Nephron (organoid): Measurements from ENCODE around the gene PCDHGB4.
"Not testable (repeated sequence)": the region's sequence is repeated elsewhere in the genome, so short reads cannot be mapped to it uniquely, and the experiment has no call there.

Experiments used
- H3K27ac Mint-ChIP-seq, 3 experiments: 2 replicates each; pipeline ENCODE4 v1.8.0; 2020; ENCODE audit warnings: mixed read lengths in 3 of 3, mild to moderate bottlenecking in 2 of 3, moderate library complexity in 1 of 3
- H3K27me3 Mint-ChIP-seq: 2 replicates; pipeline ENCODE4 v1.8.0; 2021; ENCODE audit warnings: low read depth, mild to moderate bottlenecking, moderate library complexity, mixed read lengths
- H3K36me3 Mint-ChIP-seq: 2 replicates; pipeline ENCODE4 v1.8.0; 2020; ENCODE audit warnings: low read depth, mixed read lengths
- H3K4me1 Mint-ChIP-seq: 2 replicates; pipeline ENCODE4 v1.8.0; 2020; ENCODE audit warnings: mixed read lengths
- H3K4me3 Mint-ChIP-seq, 3 experiments: 2 replicates each; pipeline ENCODE4 v1.8.0; 2020; ENCODE audit warnings: mild to moderate bottlenecking in 3 of 3, mixed read lengths in 3 of 3, moderate library complexity in 2 of 3
- H3K9me3 Mint-ChIP-seq: 2 replicates; pipeline ENCODE4 v1.8.0; 2020; ENCODE audit warnings: mixed read lengths
- TF ChIP-seq, protein P1 (sequence below), 3 experiments: fragments of 200-600 bp; sonication (generic); IDR thresholded peaks; one replicate each; pipeline ENCODE4 v1.5.0; 2021; ENCODE audit warnings: antibody characterized with exemption in 3 of 3; ENCODE audit not compliant: unreplicated experiment in 3 of 3

PCDHGB4 gene

DNA sequence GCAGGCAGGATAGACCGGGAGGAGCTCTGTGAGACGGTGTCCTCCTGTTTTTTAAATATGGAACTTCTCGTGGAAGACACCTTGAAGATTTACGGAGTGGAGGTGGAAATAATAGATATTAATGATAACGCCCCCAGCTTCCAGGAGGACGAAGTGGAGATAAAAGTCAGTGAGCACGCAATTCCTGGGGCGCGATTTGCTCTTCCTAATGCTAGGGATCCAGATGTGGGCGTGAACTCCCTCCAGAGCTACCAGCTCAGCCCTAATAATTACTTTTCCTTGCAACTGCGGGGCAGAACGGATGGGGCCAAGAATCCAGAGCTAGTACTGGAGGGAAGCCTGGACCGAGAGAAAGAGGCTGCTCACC is 34.0 kb downstream of the PCDHGB4 start:
- H3K4me1 Mint-ChIP-seq: no peaks in the 10 kb centered on the region
- no peak overlapping the region for H3K27ac Mint-ChIP-seq
- no peak overlapping the region for H3K4me3 Mint-ChIP-seq
- peaks cover 84% of the 10 kb centered on the region for H3K9me3 Mint-ChIP-seq
- H3K27me3 Mint-ChIP-seq: peaks cover 15% of the 10 kb centered on the region
- TF ChIP-seq, protein P1, sequence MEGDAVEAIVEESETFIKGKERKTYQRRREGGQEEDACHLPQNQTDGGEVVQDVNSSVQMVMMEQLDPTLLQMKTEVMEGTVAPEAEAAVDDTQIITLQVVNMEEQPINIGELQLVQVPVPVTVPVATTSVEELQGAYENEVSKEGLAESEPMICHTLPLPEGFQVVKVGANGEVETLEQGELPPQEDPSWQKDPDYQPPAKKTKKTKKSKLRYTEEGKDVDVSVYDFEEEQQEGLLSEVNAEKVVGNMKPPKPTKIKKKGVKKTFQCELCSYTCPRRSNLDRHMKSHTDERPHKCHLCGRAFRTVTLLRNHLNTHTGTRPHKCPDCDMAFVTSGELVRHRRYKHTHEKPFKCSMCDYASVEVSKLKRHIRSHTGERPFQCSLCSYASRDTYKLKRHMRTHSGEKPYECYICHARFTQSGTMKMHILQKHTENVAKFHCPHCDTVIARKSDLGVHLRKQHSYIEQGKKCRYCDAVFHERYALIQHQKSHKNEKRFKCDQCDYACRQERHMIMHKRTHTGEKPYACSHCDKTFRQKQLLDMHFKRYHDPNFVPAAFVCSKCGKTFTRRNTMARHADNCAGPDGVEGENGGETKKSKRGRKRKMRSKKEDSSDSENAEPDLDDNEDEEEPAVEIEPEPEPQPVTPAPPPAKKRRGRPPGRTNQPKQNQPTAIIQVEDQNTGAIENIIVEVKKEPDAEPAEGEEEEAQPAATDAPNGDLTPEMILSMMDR (IDR thresholded peaks at IDR 0.05; ENCODE audit: unreplicated experiment in 3 of 3): no peak
- peaks cover 96% of the 10 kb centered on the region for H3K36me3 Mint-ChIP-seq

DNA sequence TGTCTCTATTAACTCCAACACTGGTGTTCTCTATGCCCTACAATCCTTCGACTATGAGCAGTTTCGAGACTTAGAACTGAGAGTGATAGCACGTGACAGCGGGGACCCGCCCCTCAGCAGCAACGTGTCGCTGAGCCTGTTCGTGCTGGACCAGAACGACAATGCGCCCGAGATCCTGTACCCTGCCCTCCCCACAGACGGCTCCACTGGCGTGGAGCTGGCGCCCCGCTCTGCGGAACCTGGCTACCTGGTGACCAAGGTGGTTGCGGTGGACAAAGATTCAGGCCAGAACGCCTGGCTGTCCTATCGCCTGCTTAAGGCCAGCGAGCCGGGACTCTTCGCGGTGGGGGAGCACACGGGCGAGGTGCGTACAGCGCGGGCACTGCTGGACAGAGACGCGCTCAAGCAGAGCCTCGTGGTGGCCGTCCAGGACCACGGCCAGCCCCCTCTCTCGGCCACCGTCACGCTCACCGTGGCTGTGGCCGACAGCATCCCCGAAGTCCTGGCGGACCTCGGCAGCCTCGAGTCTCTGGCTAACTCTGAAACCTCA is 35.3 kb downstream of the PCDHGB4 start:
- Mint-ChIP-seq H3K4me1 (no peaks in the 10 kb centered on the region), H3K27ac (no peak overlapping the region), H3K27me3 (peaks cover 15% of the 10 kb centered on the region), H3K4me3 (no peak overlapping the region), H3K9me3 (peaks cover 86% of the 10 kb centered on the region), H3K36me3 (peaks cover 98% of the 10 kb centered on the region)
- TF ChIP-seq, protein P1 (IDR thresholded peaks at IDR 0.05; ENCODE audit: unreplicated experiment in 3 of 3): no peak

DNA sequence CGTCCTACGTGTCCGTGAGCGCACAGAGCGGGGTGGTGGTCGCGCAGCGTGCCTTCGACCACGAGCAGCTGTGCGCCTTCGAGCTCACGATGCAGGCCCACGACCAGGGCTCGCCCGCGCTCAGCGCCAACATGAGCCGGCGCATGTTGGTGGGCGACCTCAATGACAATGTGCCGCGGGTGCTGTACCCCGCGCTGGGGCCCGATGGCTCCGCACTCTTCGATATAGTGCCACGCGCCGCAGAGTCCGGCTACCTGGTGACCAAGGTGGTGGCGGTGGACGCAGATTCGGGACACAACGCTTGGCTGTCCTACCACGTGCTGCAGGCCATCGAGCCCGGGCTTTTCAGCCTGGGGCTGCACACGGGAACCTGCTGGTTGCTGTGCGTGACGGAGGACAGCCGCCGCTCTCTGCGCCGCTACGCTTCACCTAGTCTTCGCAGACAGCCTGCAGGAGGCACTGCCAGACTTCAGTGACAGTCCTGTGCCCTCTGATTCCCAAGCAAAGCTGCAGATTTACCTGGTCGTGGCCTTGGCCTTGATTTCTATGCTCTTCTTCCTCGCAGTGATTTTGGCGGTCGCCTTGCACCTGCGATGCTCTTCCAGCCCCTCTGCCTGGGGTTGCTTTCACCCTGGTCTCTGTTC is 40.4 kb downstream of the PCDHGB4 start:
- TF ChIP-seq, protein P1 (IDR thresholded peaks at IDR 0.05; ENCODE audit: unreplicated experiment in 3 of 3): no peak
- Mint-ChIP-seq H3K4me3 (no peak overlapping the region), H3K36me3 (peaks cover 98% of the 10 kb centered on the region), H3K4me1 (no peaks in the 10 kb centered on the region), H3K9me3 (peaks cover 78% of the 10 kb centered on the region), H3K27me3 (peaks cover 8% of the 10 kb centered on the region), H3K27ac (no peak overlapping the region)

DNA sequence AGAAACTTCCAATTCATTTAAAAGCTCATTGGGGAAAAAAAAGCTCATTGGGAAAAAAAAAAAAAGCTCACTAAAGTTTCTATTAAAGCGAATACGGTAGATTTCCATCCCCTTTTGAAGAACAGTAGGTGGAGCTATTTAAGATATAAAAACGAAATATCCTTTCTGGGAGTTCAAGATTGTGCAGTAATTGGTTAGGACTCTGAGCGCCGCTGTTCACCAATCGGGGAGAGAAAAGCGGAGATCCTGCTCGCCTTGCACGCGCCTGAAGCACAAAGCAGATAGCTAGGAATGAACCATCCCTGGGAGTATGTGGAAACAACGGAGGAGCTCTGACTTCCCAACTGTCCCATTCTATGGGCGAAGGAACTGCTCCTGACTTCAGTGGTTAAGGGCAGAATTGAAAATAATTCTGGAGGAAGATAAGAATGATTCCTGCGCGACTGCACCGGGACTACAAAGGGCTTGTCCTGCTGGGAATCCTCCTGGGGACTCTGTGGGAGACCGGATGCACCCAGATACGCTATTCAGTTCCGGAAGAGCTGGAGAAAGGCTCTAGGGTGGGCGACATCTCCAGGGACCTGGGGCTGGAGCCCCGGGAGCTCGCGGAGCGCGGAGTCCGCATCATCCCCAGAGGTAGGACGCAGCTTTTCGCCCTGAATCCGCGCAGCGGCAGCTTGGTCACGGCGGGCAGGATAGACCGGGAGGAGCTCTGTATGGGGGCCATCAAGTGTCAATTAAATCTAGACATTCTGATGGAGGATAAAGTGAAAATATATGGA is 43.0 kb downstream of the PCDHGB4 start, which contains the start of gene PCDHGA12:
PCDHGA12 (plus strand) TSS at position 176 of the 782 bp plus-strand sequence; CDS start at position 429, 253 bp downstream.
- Mint-ChIP-seq H3K27me3 (peaks cover 8% of the 10 kb centered on the region), H3K27ac (no peak within 1 kb of the TSS), H3K36me3 (peaks cover 99% of the 10 kb centered on the region), H3K4me3 (no peak within 1 kb of the TSS), H3K9me3 (peaks cover 79% of the 10 kb centered on the region), H3K4me1 (no peaks in the 10 kb centered on the region)
- TF ChIP-seq, protein P1 (IDR thresholded peaks at IDR 0.05; ENCODE audit: unreplicated experiment in 3 of 3): no peak

DNA sequence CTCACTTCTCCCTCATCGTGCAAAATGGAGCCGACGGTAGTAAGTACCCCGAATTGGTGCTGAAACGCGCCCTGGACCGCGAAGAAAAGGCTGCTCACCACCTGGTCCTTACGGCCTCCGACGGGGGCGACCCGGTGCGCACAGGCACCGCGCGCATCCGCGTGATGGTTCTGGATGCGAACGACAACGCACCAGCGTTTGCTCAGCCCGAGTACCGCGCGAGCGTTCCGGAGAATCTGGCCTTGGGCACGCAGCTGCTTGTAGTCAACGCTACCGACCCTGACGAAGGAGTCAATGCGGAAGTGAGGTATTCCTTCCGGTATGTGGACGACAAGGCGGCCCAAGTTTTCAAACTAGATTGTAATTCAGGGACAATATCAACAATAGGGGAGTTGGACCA is 43.8 kb downstream of the PCDHGB4 start:
- peaks cover 79% of the 10 kb centered on the region for H3K9me3 Mint-ChIP-seq
- H3K27ac Mint-ChIP-seq: no peak overlapping the region
- TF ChIP-seq, protein P1 (IDR thresholded peaks at IDR 0.05; ENCODE audit: unreplicated experiment in 3 of 3): no peak
- H3K27me3 Mint-ChIP-seq: peaks cover 4% of the 10 kb centered on the region
- no peak overlapping the region for H3K4me3 Mint-ChIP-seq
- peaks cover 99% of the 10 kb centered on the region for H3K36me3 Mint-ChIP-seq
- H3K4me1 Mint-ChIP-seq: no peaks in the 10 kb centered on the region

DNA sequence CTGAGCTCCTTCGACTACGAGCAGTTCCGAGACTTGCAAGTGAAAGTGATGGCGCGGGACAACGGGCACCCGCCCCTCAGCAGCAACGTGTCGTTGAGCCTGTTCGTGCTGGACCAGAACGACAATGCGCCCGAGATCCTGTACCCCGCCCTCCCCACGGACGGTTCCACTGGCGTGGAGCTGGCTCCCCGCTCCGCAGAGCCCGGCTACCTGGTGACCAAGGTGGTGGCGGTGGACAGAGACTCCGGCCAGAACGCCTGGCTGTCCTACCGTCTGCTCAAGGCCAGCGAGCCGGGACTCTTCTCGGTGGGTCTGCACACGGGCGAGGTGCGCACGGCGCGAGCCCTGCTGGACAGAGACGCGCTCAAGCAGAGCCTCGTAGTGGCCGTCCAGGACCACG is 44.8 kb downstream of the PCDHGB4 start:
- Mint-ChIP-seq H3K36me3 (peaks cover 99% of the 10 kb centered on the region), H3K9me3 (peaks cover 79% of the 10 kb centered on the region)
- not testable (repeated sequence) for H3K4me1 Mint-ChIP-seq, H3K27me3 Mint-ChIP-seq, H3K4me3 Mint-ChIP-seq, H3K27ac Mint-ChIP-seq

DNA sequence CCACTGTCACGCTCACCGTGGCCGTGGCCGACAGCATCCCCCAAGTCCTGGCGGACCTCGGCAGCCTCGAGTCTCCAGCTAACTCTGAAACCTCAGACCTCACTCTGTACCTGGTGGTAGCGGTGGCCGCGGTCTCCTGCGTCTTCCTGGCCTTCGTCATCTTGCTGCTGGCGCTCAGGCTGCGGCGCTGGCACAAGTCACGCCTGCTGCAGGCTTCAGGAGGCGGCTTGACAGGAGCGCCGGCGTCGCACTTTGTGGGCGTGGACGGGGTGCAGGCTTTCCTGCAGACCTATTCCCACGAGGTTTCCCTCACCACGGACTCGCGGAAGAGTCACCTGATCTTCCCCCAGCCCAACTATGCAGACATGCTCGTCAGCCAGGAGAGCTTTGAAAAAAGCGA is 45.2 kb downstream of the PCDHGB4 start:
- peaks cover 78% of the 10 kb centered on the region for H3K9me3 Mint-ChIP-seq
- H3K4me1 Mint-ChIP-seq, H3K27me3 Mint-ChIP-seq, H3K4me3 Mint-ChIP-seq, H3K27ac Mint-ChIP-seq: not testable (repeated sequence)
- H3K36me3 Mint-ChIP-seq: peaks cover 99% of the 10 kb centered on the region
